SKM-1 treated with dmso at 0.1 percent for 144 hours (cell line): ENCODE measurements around the gene ALOX12B.
"Not testable (repeated sequence)": the region's sequence is repeated elsewhere in the genome, so short reads cannot be mapped to it uniquely, and the experiment has no call there.

Experiments used
- DNase-seq: peaks from one replicate; lab custom pipeline; 2025; ENCODE audit not compliant: unreplicated experiment; lab: John Stamatoyannopoulos, UW

Gene ALOX12B

DNA sequence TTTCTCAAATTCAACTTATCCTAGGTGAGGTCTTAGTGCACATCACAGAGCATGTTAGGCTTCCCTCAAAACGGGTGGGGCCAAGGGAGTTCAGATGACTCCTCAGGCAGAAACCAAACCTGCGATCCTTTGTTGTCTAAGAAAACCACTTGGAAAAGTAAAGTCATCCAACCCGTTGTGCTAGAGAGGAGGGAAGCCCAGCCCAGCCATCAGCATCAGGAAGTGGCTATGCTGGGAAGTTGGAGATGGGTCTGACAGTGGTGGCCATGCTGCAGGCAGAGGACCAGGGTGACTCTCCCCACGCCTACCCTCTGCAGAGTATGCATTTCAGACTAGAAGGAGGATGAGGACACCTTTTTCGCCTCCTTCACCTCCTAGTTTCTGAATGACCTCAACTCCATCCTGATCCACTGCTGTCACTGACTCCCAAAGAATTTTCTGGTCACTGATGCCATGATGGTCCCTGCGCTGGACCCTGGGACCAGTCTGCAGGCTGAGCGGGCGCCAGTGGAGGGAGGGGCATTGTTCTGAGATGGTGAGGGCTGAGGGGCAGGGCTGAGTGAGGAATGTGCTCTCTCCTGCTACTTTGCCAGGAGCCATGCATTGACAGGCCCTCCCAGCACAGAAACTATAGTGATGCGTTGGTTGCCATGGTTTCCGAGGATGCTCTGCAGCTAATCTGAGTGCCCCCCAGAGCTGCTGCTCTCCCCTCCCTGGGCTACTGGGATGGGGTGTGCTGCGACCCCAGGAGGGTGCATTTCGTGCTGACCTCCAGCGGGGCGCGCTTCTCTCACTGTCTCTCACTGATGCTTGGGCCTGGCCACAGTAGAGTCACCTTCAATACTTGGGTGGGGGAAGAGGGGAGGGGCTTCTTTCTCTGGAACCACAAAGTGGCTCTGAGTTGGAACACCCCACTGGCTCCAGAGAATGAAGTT is 20.4 kb downstream of the ALOX12B start:
- DNase-seq: no peak

DNA sequence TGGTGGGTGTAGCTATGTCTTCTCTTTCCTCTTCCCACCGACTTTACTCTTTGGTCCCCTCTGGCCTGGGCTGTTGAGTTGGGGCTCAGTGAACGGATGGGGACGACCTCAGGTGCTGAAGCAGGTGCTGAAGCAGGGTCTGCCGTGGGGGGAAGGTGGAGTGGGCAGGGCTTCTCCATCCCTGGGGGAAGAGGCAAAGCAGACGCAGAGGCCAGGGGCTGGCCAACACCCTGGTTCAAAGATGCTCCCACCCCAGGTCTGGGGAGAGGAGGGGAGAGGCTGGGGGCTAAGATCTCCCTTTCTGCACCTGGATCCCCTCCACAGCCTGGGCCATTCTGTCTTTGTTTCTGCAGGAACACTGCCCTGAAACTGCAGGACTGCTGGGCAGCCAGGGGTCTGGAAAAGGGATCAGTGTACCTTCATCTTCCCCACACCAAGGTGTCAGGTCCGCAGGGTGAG is 22.9 kb downstream of the ALOX12B start:
- no peak for DNase-seq

DNA sequence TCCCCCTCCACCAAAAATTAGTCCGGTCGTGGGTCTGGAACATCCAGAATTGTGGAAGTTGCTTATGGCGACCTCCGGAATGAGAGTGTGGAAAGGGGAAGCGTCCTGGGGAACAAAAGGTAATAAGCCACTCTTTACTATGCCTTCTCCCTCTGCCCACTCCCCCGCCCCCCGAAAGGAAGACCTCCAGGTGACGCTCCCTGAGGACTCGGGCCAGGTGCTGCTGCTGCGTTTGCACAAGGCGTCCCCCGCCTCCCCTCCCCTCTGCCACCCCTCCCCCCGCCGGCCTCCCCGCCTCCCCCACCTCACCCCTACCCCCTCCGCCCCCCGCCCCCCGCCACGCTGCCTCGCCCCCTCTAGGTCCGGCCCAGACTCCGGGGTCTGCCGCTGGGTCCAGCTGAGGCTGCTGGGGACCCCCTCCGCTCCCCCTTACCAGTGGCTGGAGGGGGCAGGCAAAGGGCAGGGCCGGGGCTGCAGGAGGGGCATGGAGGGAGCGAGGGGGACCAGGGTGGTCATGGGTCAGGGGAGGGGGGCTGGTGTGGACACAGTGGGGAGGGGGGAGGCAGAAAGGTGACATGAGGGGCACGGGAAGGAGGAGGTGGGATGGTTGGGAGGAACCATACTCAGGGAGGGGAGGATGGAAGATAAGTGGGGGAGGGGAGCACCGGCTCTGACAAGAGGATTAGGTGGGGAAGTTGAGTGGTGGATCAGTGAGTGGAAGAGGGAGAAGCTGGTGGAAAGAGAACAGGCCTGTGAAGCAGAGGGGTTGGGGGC is 23.6 kb downstream of the ALOX12B start:
- DNase-seq: no peak

DNA sequence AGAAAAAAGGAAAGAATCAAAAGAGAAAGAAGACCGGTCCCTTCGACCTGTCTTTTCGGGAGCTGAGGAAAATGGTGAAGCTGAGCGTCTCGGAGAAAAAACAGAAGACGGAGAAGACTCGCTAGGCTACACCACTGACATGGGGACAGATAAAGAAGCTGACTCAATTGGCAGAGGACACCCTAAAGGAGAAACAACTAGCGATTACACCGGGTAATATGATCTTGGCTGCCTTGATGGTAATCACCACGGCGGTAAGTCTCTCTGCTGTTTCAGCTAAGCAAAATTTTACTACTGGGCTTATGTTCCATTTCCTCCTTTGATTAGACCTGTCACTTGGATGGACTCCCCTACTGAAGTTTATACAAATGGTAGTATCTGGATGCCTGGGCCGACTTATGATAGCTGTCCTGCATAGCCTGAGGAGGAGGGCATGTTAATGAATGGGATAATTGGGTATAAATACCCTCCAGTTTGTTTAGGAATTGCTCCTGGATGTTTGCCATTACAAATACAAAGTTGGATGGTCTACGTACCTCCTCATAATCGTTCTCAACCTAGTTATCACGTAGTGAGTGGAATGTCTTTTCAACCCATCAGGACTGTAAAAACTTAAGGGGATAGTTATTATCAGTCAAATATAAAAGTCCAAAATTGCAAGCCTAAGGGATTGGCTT is 24.6 kb downstream of the ALOX12B start:
- DNase-seq: no peak

DNA sequence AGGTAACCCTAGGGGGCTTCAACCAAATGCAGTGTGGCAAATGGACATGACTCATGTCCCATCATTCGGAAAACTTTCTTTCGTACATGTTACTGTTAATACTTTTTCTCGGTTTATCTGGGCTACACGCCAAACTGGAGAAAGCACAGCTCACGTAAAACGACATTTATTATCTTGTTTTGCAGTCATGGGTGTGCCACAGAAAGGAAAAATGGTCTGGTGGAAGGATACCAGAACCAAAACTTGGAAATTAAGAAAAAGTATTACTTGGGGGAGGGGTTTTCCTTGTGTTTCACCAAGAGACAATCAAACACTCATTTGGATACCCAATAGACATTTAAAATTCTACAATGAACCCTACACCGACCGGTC is 25.1 kb downstream of the ALOX12B start:
- DNase-seq: no peak

DNA sequence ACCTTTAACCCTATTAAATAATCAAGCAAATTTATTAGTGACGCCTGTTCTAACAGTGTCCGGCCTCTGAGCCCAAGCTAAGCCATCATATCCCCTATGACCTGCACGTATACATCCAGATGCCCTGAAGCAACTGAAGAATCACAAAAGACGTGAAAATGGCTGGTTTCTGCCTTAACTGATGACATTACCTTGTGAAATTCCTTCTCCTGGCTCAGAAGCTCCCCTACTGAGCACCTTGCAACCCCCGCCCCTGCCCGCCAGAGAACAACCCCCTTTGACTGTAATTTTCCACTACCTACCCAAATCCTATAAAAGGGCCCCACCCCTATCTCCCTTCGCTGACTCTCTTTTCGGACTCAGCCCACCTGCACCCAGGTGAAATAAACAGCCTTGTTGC is 25.7 kb downstream of the ALOX12B start:
- DNase-seq: not testable (repeated sequence)

DNA sequence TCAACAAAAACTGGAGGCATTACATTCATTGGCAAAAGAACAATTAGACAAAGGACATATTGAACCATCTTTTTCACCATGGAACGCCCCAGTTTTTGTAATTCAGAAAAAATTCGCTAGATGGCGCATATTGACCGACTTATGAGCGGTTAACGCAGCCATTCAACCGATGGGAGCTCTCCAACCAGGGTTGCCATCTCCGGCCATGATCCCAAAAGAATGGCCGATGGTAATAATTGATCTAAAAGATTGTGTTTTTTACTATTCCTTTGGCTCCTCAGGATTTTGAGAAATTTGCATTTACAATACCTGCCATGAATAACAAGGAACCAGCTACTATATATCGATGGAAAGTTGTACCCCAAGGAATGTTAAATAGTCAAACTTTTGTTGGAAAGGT is 27.2 kb downstream of the ALOX12B start:
- DNase-seq: peak; percentile 20

DNA sequence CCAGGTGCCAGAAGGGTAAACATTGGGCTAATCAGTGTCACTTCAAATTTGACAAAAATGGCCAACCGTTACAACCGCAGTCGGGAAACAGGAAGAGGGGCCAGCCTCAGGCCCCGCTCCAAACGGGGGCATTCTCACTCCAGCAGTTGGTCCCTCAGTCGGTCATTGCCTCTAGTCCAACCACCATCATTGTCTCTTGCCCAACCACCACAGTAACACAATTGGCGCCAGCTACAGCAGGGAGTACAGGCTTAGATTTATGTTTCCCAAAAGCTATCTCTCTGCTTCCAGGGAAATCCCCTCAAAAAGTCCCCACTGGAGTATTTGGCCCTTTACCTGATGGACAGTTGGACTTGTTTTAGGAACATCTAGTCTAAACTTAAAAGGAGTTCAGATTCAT is 28.4 kb downstream of the ALOX12B start:
- no peak for DNase-seq

DNA sequence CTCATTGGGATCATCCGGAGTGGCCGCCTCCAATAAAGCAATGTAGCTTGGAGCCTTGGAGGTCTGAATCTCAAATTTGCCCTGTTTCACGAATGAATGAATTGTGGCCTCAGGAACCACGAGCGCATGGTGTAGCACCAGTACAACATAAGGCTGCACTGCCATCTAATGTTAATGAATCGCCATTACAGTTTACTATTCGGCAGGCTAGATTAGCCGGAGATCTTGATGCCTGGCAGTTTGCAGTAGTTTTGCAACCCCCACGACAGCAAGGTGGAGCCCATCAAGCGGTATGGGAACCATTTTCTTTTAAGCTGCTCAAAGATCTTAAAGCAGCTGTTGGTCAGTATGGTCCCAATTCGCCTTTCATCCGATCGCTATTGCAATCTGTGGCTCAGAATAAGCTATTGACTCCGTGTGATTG is 29.8 kb downstream of the ALOX12B start:
- peak; percentile 52 for DNase-seq

DNA sequence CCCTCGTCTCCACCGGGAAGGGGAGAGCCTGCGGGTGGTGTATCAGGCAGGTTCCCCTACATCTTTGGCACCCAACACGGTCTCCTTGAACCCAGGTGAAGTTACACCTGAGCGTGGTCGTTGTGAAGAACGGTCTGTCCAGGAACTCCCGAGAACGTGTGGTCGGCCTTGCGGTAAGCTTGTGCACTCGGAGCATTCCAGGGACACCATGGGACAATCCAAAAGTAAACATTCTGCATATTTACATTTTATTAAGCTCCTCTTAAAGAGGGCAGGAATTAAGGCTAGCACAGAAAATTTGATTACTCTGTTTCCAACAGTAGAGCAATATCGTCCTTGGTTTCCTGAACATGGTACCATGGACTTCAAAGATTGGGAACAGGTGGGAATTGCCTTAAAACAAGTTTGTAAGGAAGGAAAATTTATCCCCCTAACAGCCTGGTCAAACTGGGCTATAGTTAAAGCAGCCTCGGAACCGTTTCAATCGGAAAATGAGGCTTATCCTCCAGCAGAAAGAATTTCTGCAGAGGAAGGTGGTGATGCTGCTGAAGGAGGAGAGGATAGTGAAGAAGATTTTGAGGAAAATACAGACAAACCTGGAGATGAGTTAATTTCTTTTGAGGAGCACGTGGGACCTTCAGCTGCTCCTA is 30.4 kb downstream of the ALOX12B start:
- no peak for DNase-seq

DNA sequence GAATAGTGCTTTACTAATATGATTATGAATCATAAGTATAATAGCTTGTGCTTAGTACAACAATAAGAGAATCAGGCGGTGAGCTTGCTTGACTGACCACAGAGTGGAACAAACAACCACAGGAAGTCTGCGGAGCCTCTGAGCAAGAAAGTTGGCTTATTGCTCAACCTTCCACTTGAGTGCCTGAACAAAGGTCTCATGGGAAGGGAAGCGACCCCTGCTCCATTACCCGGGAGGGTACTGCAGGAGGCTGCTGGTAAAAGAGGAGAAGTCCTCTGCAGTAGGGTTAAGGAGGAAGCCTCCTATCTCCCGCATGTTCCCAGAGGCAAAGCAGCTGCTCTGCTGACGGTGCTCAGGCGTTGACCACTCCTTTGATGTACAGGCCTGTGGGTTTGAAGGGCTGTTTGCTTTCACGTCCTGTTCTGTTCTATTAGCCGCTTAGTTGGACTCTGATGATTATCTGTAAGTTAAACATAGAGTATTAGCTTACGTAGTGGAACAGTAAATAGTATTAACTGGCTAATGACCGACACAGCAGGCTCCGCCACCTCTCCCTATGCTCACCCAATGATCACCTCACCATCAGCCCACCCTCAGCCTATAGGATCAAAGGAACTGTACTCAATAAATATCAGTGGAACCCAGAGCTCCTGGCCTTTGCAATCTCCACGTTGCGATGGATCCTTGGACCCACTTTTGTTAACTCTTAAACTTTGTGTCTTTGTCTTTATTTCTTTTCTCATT is 31.1 kb downstream of the ALOX12B start:
- peak; percentile 68 for DNase-seq

DNA sequence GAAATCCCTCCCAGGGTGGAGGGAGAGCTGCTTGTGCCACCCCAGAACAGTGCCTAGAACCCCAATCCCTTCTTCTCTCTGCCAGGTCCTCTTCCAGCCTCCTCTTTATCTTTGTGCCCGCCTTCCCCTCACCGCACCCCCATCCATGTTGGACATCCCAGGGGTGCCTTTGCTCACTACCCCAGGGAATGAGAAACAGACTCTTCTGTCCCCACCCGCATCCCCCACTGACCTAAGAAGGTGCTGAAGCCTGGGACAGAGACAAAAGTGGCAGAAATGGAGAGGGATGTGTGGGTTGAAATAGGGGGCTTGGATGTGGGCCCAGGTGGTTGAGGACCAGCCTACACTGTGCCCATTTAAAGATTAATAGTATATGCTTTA is 31.7 kb downstream of the ALOX12B start:
- DNase-seq: no peak

DNA sequence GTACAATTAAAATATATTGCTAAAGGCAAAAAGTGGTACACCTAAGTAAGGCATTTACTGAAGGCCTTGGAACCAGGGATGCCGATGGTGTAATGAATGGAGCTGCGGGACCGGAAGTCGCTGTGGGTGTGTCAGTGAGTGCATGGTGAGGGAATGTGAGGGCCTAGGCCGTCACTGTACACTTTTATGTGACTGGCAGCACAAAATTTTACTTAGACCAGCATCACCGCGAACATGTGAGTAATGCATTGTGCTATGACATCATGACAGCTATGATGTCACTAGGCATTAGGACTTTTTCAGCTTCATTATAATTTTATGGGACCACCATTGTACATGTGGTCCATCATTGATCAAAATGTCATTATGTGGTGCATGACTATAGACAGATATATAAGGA is 33.9 kb downstream of the ALOX12B start:
- no peak for DNase-seq

DNA sequence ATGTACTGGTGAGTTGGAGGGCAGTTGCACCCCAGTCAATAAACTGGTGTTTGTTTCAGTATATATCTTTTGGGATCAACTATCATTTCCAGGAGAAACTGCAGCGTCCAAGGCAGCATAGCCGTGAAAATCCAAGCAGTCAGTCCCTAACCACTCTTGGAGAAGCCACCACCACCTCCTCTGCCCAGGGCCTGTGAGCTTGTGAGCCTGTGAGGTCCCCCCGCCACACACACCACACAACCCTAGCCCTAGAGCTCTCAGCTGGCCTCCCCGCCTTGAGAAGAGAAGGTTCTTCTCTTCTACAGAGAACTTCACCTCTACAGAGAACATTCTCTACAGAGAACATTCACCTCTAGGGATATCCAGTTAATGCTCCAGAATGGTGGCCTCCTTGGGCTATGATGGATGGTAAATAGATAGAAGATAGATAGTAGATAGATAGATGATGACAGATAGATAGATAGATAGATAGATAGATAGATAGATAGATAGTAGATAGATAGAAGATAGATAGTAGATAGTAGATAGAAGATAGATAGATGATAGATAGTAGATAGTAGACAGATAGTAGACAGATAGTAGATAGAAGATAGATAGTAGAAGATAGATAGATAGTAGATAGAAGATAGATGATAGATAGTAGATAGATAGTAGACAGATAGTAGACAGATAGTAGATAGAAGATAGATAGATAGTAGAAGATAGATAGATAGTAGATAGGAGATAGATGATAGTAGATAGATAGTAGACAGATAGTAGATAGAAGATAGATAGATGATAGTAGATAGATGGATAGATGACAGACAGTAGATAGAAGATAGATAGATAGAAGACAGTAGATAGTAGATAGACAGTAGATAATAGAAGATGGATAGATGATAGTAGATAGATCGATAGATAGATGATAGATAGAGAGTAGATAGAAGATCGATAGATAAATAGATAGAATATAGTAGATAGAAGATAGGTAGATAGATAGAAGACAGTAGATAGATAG is 35.0 kb downstream of the ALOX12B start:
- no peak for DNase-seq

DNA sequence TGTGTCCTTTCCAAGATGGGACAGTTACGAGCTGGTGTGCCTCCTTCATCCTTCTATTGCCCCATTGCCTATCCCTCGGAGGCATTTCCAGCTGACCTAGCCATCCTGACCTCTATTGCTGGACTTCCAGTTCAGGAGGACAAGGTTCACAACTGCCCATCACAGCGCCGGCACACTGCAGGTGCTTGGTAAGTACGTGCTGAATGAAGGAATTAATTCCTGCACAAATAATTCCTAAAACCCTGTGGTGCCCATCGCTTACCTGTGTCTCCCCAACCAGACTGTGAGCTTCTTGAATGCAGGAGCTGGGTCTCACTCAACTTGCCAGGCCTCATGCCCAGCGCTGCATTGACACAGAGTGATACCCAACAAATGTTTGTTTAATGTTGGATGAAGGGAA is 35.7 kb downstream of the ALOX12B start:
- no peak for DNase-seq

DNA sequence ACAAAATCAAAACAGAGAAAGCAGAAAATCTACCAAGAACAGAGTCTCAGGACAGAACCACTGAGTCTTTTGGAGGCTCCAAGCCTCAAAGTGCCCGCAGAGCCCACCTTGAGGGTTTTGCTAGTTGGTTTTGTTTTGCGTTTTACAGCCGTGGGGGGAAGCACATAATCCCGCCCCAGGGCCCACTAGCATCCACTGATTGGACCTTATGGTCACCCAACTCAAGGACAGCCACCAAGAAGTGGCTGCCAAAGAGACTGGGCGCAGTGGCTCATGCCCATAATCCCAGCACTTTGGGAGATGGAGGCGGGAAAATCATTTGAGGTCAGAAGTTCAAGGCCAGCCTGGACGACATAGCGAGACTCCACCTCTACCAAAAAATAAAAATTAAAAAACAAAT is 38.8 kb downstream of the ALOX12B start:
- DNase-seq: no peak

DNA sequence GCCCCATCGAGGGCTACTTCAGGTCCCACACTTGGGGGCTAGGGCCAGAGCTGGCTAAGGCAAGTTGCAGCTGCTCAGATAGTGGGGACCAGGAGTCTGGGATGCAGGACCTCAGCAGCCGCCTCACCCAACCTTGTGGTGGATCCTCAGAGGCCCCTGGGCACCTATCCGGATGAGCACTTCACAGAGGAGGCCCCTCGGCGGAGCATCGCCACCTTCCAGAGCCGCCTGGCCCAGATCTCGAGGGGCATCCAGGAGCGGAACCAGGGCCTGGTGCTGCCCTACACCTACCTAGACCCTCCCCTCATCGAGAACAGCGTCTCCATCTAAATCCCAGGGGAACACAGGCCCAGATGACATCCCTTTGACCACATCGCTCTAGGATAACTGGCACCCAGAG is 39.3 kb downstream of the ALOX12B start:
- DNase-seq: no peak

DNA sequence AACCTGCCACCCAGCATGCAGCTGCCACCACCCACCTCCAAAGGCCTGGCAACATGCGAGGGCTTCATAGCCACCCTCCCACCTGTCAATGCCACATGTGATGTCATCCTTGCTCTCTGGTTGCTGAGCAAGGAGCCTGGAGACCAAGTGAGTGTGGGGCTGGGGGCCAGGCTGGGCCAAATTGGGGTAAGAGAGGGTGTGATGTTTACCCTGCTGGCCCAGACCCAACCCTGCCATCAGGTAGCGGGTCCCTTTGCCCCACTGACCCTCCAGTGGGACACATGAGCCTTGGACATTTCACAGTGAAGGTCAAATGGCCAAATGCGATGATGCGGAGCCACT is 39.8 kb downstream of the ALOX12B start:
- DNase-seq: no peak
